ENCODE results near the gene GRIK5.

- TF ChIP-seq POLR2A (IDR thresholded peaks at IDR 0.05; ENCODE audit: low read depth, low read length), result peak; percentile 61; the same call in 1 of the 2 replicates
- TF ChIP-seq POLR2AphosphoS5 (IDR thresholded peaks at IDR 0.05; ENCODE audit: low read depth, low read length), result no peak
Measured at GRCh38 chr19:41959056-41960053, 110.7 kb downstream of the GRIK5 start, which contains the start of gene RABAC1.
